ENCODE data around the gene FOXRED1. TPM values are rescaled to one million over a fixed set of nuclear protein-coding genes. Genes with fewer than 3 reads are reported as not detected.

The FOXRED1 gene
- total RNA-seq, 1 donor from 2014 or later = 14.8 TPM

GRCh38 chr11:126297004-126297403, 28.1 kb downstream of the FOXRED1 start:
- no peak for TF ChIP-seq CTCF (IDR thresholded peaks at IDR 0.05)
- DNase-seq (no peak), ATAC-seq (no peak)
- H3K4me3 ChIP-seq = no peak overlapping the region
- peaks cover 33% of the 10 kb centered on the region for H3K36me3 ChIP-seq
- H3K27me3 ChIP-seq = no peaks in the 10 kb centered on the region
- no peaks in the 10 kb centered on the region for H3K9me3 ChIP-seq
- intact Hi-C loops (cut with DNase I) = no loop called here
- H3K4me1 ChIP-seq = no peaks in the 10 kb centered on the region
- H3K27ac ChIP-seq = no peak overlapping the region

- Histone ChIP-seq H3K27me3 (no peaks in the 10 kb centered on the region), H3K4me3 (peak within 1 kb of the TSS; percentile 63), H3K36me3 (peaks cover 13% of the 10 kb centered on the region), H3K9me3 (no peaks in the 10 kb centered on the region), H3K4me1 (peaks cover 9% of the 10 kb centered on the region), H3K27ac (peak within 1 kb of the TSS; percentile 90)
- DNase-seq = peak; percentile 95
- ATAC-seq = peak; percentile 100
- intact Hi-C loops (cut with DNase I) = no loop called here
- no peak for TF ChIP-seq CTCF (IDR thresholded peaks at IDR 0.05)
These were observed 34.9 kb downstream of the FOXRED1 start, which contains the start of gene DCPS for GRCh38 chr11:126303623-126304456. DCPS (plus strand) TSS chr11:126304060; CDS start chr11:126304081, 21 bp downstream.

- DNase-seq = no peak
- ATAC-seq = no peak
- no peak for TF ChIP-seq CTCF (IDR thresholded peaks at IDR 0.05)
These were observed 35.6 kb downstream of the FOXRED1 start for GRCh38 chr11:126304457-126305075.

DNA sequence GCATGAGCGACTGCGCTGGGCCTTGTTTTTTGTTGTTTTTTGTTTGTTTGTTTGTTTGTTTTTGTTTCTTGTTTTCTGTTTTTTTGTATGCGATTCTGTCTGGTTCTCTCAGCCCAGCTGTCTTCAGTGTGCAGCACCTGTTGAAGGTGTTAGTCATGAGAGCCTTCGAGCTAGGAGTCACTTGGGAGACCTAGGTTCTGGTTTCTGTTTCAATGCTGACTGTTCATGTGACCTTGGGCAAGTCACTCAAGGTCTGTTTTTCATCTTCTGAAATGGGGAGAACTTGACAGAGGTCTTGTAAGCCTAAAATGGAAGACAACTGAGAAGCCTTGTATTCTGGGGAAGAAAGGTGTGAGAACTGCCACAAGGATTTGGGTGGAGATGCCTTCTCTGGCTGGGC, 36.7 kb downstream of the FOXRED1 start:
- Histone ChIP-seq H3K36me3 (peaks cover 7% of the 10 kb centered on the region), H3K27me3 (no peaks in the 10 kb centered on the region), H3K4me1 (peaks cover 11% of the 10 kb centered on the region), H3K27ac (no peak overlapping the region), H3K4me3 (no peak overlapping the region), H3K9me3 (no peaks in the 10 kb centered on the region)
- intact Hi-C loops (cut with DNase I) = no loop called here
- no peak for TF ChIP-seq CTCF (IDR thresholded peaks at IDR 0.05)
- DNase-seq = no peak
- no peak for ATAC-seq

More at GRCh38 chr11:126304457-126305075, 35.6 kb downstream of the FOXRED1 start:
- Histone ChIP-seq H3K27ac (peak overlapping the region; percentile 90), H3K9me3 (no peaks in the 10 kb centered on the region), H3K27me3 (no peaks in the 10 kb centered on the region), H3K4me1 (peaks cover 9% of the 10 kb centered on the region), H3K36me3 (peaks cover 7% of the 10 kb centered on the region), H3K4me3 (peak overlapping the region; percentile 63)
- intact Hi-C loops (cut with DNase I) = no loop called here

- no peak for DNase-seq
- peak; percentile 23 for TF ChIP-seq CTCF (IDR thresholded peaks at IDR 0.05)
- Histone ChIP-seq H3K27me3 (no peaks in the 10 kb centered on the region), H3K36me3 (peaks cover 7% of the 10 kb centered on the region), H3K27ac (no peak overlapping the region), H3K4me3 (no peak overlapping the region), H3K4me1 (peaks cover 17% of the 10 kb centered on the region), H3K9me3 (no peaks in the 10 kb centered on the region)
- no peak for ATAC-seq
- intact Hi-C loops (cut with DNase I) = no loop called here
These were observed 38.8 kb downstream of the FOXRED1 start for GRCh38 chr11:126307706-126308105.
